ENCODE data around the gene WDR76. TPM values are rescaled to one million over a fixed set of nuclear protein-coding genes. Genes with fewer than 3 reads are reported as not detected.
A peak's percentile ranks its signal among the peaks of the same experiment; 100 is the strongest.

The WDR76 gene
- total RNA-seq, 2 donors from 2014 or later, result 1.7 to 3.7 TPM

- Histone ChIP-seq H3K27me3 (no peaks in the 10 kb centered on the region), H3K9me3 (no peaks in the 10 kb centered on the region), H3K36me3 (peaks cover 8% of the 10 kb centered on the region), H3K4me3 (no peak overlapping the region), H3K4me1 (no peaks in the 10 kb centered on the region), H3K27ac (no peak overlapping the region)
- DNase-seq (ENCODE audit: low spot score), result no peak
- TF ChIP-seq CTCF (IDR thresholded peaks at IDR 0.05), result no peak
These were observed 45.0 kb downstream of the WDR76 start for GRCh38 chr15:43871835-43872234.

- peak; percentile 31 to 70 for TF ChIP-seq CTCF (IDR thresholded peaks at IDR 0.05)
- H3K27ac ChIP-seq, result no peak overlapping the region
- no peaks in the 10 kb centered on the region for H3K27me3 ChIP-seq
- DNase-seq (ENCODE audit: low spot score), result no peak
- H3K36me3 ChIP-seq, result peaks cover 8% of the 10 kb centered on the region
- no peaks in the 10 kb centered on the region for H3K9me3 ChIP-seq
- H3K4me3 ChIP-seq, result no peak overlapping the region
- no peaks in the 10 kb centered on the region for H3K4me1 ChIP-seq
These were observed 45.7 kb downstream of the WDR76 start for GRCh38 chr15:43872416-43873020.

GRCh38 chr15:43873651-43874050 lies 46.8 kb downstream of the WDR76 start:
- peaks cover 8% of the 10 kb centered on the region for H3K36me3 ChIP-seq
- no peak for TF ChIP-seq CTCF (IDR thresholded peaks at IDR 0.05)
- no peak for DNase-seq (ENCODE audit: low spot score)
- no peak overlapping the region for H3K27ac ChIP-seq
- H3K27me3 ChIP-seq, result no peaks in the 10 kb centered on the region
- H3K9me3 ChIP-seq, result no peaks in the 10 kb centered on the region
- H3K4me1 ChIP-seq, result no peaks in the 10 kb centered on the region
- no peak overlapping the region for H3K4me3 ChIP-seq

GRCh38 chr15:43876872-43877271 lies 50.1 kb downstream of the WDR76 start:
- peak overlapping the region in 1 of 2 donors; percentile 42 for H3K4me3 ChIP-seq
- H3K36me3 ChIP-seq, result no peaks in the 10 kb centered on the region
- H3K9me3 ChIP-seq, result no peaks in the 10 kb centered on the region
- no peak for TF ChIP-seq CTCF (IDR thresholded peaks at IDR 0.05)
- H3K27ac ChIP-seq, result peak overlapping the region; percentile 62 to 86
- DNase-seq (ENCODE audit: low spot score), result no peak
- peaks cover 0 to 18% of the 10 kb centered on the region in 2 donors for H3K4me1 ChIP-seq
- no peaks in the 10 kb centered on the region for H3K27me3 ChIP-seq

- DNase-seq (ENCODE audit: low spot score), result no peak
- Histone ChIP-seq H3K4me1 (peaks cover 0 to 18% of the 10 kb centered on the region in 2 donors), H3K36me3 (no peaks in the 10 kb centered on the region), H3K4me3 (peak overlapping the region in 1 of 2 donors; percentile 42), H3K27ac (peak overlapping the region; percentile 62 to 86), H3K27me3 (no peaks in the 10 kb centered on the region), H3K9me3 (no peaks in the 10 kb centered on the region)
- no peak for TF ChIP-seq CTCF (IDR thresholded peaks at IDR 0.05)
These were observed 50.6 kb downstream of the WDR76 start for GRCh38 chr15:43877371-43877770.

GRCh38 chr15:43878446-43878845 lies 51.6 kb downstream of the WDR76 start:
- Histone ChIP-seq H3K27me3 (no peaks in the 10 kb centered on the region), H3K4me1 (peaks cover 0 to 18% of the 10 kb centered on the region in 2 donors), H3K4me3 (peak overlapping the region; percentile 42 to 50), H3K36me3 (no peaks in the 10 kb centered on the region), H3K27ac (peak overlapping the region; percentile 62 to 86), H3K9me3 (no peaks in the 10 kb centered on the region)
- no peak for TF ChIP-seq CTCF (IDR thresholded peaks at IDR 0.05)
- no peak for DNase-seq (ENCODE audit: low spot score)
